ENCODE results near the gene RPTOR. TPM values are rescaled to one million over a fixed set of nuclear protein-coding genes. Genes with fewer than 3 reads are reported as not detected.

The RPTOR gene
- total RNA-seq, 1 experiment from 2014 or later: 25.1 TPM

DNA sequence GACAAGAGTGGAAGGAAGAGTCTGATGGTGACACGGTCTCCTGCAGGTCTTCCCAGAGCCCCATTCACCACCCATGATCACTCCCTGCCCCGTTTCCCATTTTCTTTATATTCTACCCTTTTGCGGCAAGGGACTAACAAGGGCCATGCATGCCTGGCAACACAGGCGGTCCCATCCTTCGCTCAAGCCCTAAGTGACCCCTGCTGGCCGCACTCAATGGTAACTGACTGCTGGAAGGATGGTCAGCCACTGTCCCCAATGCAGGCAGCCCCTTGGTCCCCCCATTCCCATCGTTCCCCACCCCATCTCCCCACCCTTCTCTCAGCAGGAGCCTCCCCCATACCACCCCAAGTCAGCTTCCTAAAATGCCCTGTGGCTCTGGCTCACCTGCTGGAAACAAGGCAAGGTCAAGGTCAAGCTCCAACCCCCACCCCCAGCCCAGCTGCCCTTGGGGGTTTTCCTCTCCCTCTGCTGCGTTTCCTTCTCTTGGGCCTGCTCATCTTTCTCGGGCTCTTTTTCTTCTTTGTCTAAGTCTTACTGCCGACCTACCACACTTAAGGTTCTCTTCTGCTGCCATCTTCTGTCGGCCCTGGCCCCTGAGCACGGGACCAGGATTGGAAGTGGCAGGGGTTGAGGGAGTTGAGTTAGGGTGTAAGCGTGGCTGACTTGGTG lies 116.0 kb downstream of the RPTOR start:
- Histone ChIP-seq H3K23ac (ENCODE audit: insufficient read length, low read depth, low read length) (no peak overlapping the region), H3K18ac (ENCODE audit: insufficient read length, low read depth, low read length) (no peak overlapping the region), H3K4ac (ENCODE audit: low read depth, low read length) (no peak overlapping the region), H4K91ac (ENCODE audit: insufficient read length, low read depth, low read length) (no peak overlapping the region), H3K23me2 (ENCODE audit: insufficient read length, low read depth, low read length, poor library complexity, severe bottlenecking) (no peaks in the 10 kb centered on the region), H3K14ac (ENCODE audit: insufficient read depth, low read length) (no peak overlapping the region; the same call in 1 of the 2 replicates), H4K5ac (ENCODE audit: insufficient read length, low read depth, low read length) (no peak overlapping the region), H3K4me1 (ENCODE audit: insufficient read depth, low read length) (peaks cover 7% of the 10 kb centered on the region), H3K27me3 (ENCODE audit: insufficient read depth, low read length) (no peaks in the 10 kb centered on the region), H2BK12ac (ENCODE audit: insufficient read length, low read depth, low read length) (no peak overlapping the region), H3K56ac (ENCODE audit: insufficient read length, low read depth, low read length) (no peak overlapping the region), H3K9ac (ENCODE audit: extremely low read depth, insufficient read length, low read length) (no peak overlapping the region), H3K4me2 (ENCODE audit: insufficient read depth, insufficient read length, low read length) (no peak overlapping the region), H2AFZ (ENCODE audit: low read length) (no peak overlapping the region), H3K79me1 (ENCODE audit: insufficient read depth, low read depth, low read length, poor library complexity, severe bottlenecking) (peaks cover 4% of the 10 kb centered on the region), H2BK20ac (ENCODE audit: low read depth, low read length, poor library complexity, severe bottlenecking) (no peak overlapping the region), H4K8ac (replicated peaks; ENCODE audit: insufficient read length, low read depth, low read length) (no peak overlapping the region), H2BK5ac (ENCODE audit: insufficient read length, low read length) (no peak overlapping the region), H2BK15ac (ENCODE audit: low read depth, low read length) (no peak overlapping the region), H3T11ph (ENCODE audit: low read length) (no peak overlapping the region), H2BK120ac (ENCODE audit: low read depth, low read length, poor library complexity, severe bottlenecking) (no peak overlapping the region), H2AK5ac (ENCODE audit: insufficient read length, low read length) (no peak overlapping the region), H3K9me3 (ENCODE audit: control insufficient read depth, low read depth, low read length) (no peaks in the 10 kb centered on the region), H3K27ac (ENCODE audit: insufficient read length, low read depth, low read length) (no peak overlapping the region), H4K20me1 (ENCODE audit: control insufficient read depth, insufficient read depth, insufficient read length) (no peaks in the 10 kb centered on the region), H3K79me2 (ENCODE audit: insufficient read depth, low read length) (peaks cover 2% of the 10 kb centered on the region; the same call in 1 of the 2 replicates)
- no CpG with 5 or more reads among the region's 13 CpGs for WGBS (ENCODE audit: extremely low coverage, insufficient read length, low lambda C conversion rate)
- H3K27ac Mint-ChIP-seq: no peak overlapping the region; a peak in 1 of 7 replicates
- no peak overlapping the region for H3K4me3 Mint-ChIP-seq
- H3K4me1 Mint-ChIP-seq: peaks cover 48 to 52% of the 10 kb centered on the region in 2 experiments
- TF ChIP-seq, protein P1, sequence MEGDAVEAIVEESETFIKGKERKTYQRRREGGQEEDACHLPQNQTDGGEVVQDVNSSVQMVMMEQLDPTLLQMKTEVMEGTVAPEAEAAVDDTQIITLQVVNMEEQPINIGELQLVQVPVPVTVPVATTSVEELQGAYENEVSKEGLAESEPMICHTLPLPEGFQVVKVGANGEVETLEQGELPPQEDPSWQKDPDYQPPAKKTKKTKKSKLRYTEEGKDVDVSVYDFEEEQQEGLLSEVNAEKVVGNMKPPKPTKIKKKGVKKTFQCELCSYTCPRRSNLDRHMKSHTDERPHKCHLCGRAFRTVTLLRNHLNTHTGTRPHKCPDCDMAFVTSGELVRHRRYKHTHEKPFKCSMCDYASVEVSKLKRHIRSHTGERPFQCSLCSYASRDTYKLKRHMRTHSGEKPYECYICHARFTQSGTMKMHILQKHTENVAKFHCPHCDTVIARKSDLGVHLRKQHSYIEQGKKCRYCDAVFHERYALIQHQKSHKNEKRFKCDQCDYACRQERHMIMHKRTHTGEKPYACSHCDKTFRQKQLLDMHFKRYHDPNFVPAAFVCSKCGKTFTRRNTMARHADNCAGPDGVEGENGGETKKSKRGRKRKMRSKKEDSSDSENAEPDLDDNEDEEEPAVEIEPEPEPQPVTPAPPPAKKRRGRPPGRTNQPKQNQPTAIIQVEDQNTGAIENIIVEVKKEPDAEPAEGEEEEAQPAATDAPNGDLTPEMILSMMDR (conservative IDR thresholded peaks at IDR 0.05): peak; percentile 30; the same call in 1 of the 3 replicates
- H3K36me3 Mint-ChIP-seq (ENCODE audit: insufficient read depth in 1 of 3, low read depth in 3 of 3): no peaks in the 10 kb centered on the region
- H3K27me3 Mint-ChIP-seq (ENCODE audit: low read depth): no peaks in the 10 kb centered on the region; the same call in 1 of the 2 replicates
- DNase-seq: peak; percentile 28
- H3K9me3 Mint-ChIP-seq: no peaks in the 10 kb centered on the region

Data from H9 (cell line).